Pancreas (tissue), 10 donors: ENCODE results near the gene FOCAD. TPM values are rescaled to one million over a fixed set of nuclear protein-coding genes. Genes with fewer than 3 reads are reported as not detected.

Experiments used
- ATAC-seq, 4 donors: fragments of 200-7000 bp; cut with Tn5 transposase; one replicate each; pipeline versions ENCODE4 v1.8.0 to v1.9.1; 2020; ENCODE audit warnings: mild to moderate bottlenecking in 4 of 4, moderate library complexity in 4 of 4
- DNase-seq, 6 donors: peaks; one replicate each; pipeline ENCODE4 v3.0.0-alpha.2; 2020
- FAIRE-seq: peaks from 2 replicates; lab custom pipeline; 2012; peaks lifted over from hg19 to GRCh38; lab: Jason Lieb, UNC
- H3K27ac ChIP-seq, 4 donors: fragments of 200-600 bp; sonication (generic); 1 replicate in 3 of 4; 2 replicates in 1 of 4; pipeline versions ENCODE4 v1.5.0 to v1.8.0; 2020
- H3K27me3 ChIP-seq, 4 donors: fragments of 200-600 bp; one replicate each; pipeline ENCODE4 v1.8.0; 2021
- H3K36me3 ChIP-seq, 3 donors: fragments of 200-600 bp; sonication (generic) in 1 of 3; one replicate each; pipeline versions ENCODE4 v1.5.0 to v1.8.0; 2020 to 2021
- H3K4me1 ChIP-seq, 3 donors: fragments of 200-600 bp; one replicate each; pipeline ENCODE4 v1.8.0; 2021
- H3K4me3 ChIP-seq, 4 donors: fragments of 200-600 bp; sonication (generic) in 2 of 4; one replicate each; pipeline versions ENCODE4 v1.5.0 to v1.8.0; 2020 to 2021
- H3K9me3 ChIP-seq, 4 donors: fragments of 200-600 bp; one replicate each; pipeline ENCODE4 v1.8.0; 2021
- CTCF ChIP-seq, 4 donors: fragments of 200-600 bp; sonication (generic) in 3 of 4; IDR thresholded peaks; one replicate each; pipeline versions ENCODE4 v1.5.0 to v1.8.0; 2021; ENCODE audit warnings: antibody characterized with exemption in 4 of 4
- WGBS, 2 donors: extraction: QIAGEN DNeasy Blood & Tissue Kit; methylation state at CpG; one replicate each; pipeline ENCODE4 v1.1.7; 2013; 5-methylcytosine and 5-hydroxymethylcytosine counted together
- intact Hi-C, 3 donors: fragments of 100-400 bp; cut with DNase I; formaldehyde crosslinking; loops; one replicate each; pipeline versions ENCODE4 v1.11.1 to v1.14.2; 2022
- polyA plus RNA-seq, 2 donors: library from polyadenylated mRNA; stranded (reverse); fragments of 200-250 nt; gene quantifications; one replicate each; pipeline ENCODE4 v1.2.3, GENCODE V29; 2013
- total RNA-seq, 6 donors: library from RNA; stranded (reverse); fragmentation: NEBNext Ultra II Directional in 4 of 6; extraction: Animal tissue kit (Norgen Biotek cat#: 25700) in 4 of 6; gene quantifications; one replicate each; pipeline versions ENCODE4 v1.2.1 to v1.2.4, GENCODE V29; 2021 to 2023
- donor health status: healthy with polysubstance abuse.
- donor health status: DM: no; HTN: no; CAD: no; lungs with moderate emphysema.
- donor health status: DM: no; HTN: no; CAD: no.
- donor health status: control.
- donor health status: control.
- donor health status: Bipolar disorder and iron deficiency.
- donor health status: DM: yes; HTN: yes; CAD: no.
- donor health status: DM: no; HTN: no; CAD: no.
- donor health status: DM: no; HTN: no; CAD: no.
- donor health status: DM: yes; HTN: yes; CAD: no.

Gene FOCAD
- total and polyA plus RNA-seq, 8 donors, result 5.4 to 27.7 (median 16.8) TPM

DNA sequence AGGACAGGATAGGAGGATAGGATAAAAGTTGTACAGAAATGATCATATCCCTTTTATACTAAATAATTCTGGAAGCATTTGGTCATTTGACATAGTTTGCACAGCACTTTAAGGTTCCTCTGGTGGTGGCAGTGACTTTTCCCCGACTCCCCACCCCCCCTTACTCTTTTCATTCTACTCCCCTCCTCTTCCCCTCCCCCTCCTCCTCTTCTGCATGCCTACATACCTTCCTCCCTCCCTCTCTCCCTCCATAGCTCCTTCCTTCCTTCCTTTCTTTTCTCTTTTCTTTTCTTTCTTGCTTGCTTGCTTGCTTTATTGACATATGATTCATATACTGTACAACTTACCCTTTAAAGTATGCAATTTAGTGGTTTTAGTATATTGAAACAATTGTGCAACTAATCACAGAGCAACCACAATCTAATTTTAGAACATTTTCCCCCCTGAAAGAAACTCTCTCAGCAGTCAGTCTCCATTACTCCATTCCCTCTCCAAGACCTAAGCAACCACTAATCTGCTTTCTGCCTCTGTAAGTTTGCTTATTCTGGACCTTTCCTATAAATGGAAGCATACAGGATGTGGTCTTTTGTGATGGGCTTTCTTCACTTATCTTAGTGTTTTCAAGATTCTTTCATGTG is 188.4 kb downstream of the FOCAD start:
- FAIRE-seq (no peak), DNase-seq (no peak), ATAC-seq (no peak)
- Histone ChIP-seq H3K4me3 (no peak overlapping the region), H3K9me3 (no peaks in the 10 kb centered on the region), H3K4me1 (no peaks in the 10 kb centered on the region), H3K36me3 (no peaks in the 10 kb centered on the region), H3K27me3 (no peaks in the 10 kb centered on the region), H3K27ac (no peak overlapping the region)
- intact Hi-C loops, result no loop called here
- WGBS, 2 donors, result 75 to 86% methylated on average over 1 of the region's 1 CpG
- TF ChIP-seq CTCF (IDR thresholded peaks at IDR 0.05), result no peak

DNA sequence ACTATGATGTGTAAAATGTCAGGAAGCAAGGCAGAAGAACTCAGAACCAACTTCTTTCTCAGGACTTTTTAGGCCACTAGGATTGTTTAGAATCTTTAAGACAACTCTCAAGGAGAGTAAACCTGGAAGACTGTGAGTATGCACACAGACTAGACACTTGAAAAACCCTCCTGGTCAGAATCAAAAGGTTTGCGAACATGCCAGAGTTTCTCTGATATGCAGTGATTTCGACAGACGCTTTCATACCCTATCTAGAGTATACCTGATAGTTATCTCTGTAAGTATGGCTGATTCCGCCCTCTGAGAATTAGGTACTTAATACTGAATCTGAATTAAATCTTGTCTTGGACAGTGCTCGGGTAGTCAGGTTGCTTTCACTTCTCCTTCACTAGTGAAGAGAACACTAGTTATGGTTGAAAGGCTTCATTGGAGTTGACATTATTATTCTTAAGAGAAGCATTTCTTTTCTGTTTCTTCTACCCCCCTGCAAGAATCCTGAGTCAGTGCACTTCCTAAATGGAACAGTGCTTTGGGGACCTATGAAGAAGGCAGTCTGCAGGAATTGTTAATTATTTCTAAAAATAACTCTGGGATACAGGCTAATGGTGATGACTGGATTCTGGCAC is 189.3 kb downstream of the FOCAD start:
- Histone ChIP-seq H3K27ac (no peak overlapping the region), H3K4me1 (no peaks in the 10 kb centered on the region), H3K4me3 (no peak overlapping the region), H3K9me3 (no peaks in the 10 kb centered on the region), H3K36me3 (no peaks in the 10 kb centered on the region), H3K27me3 (no peaks in the 10 kb centered on the region)
- 90 to 94% methylated on average over 5 of the region's 5 CpGs for WGBS, 2 donors
- intact Hi-C loops, result no loop called here
- ATAC-seq (no peak), DNase-seq (no peak), FAIRE-seq (no peak)
- TF ChIP-seq CTCF (IDR thresholded peaks at IDR 0.05), result no peak

DNA sequence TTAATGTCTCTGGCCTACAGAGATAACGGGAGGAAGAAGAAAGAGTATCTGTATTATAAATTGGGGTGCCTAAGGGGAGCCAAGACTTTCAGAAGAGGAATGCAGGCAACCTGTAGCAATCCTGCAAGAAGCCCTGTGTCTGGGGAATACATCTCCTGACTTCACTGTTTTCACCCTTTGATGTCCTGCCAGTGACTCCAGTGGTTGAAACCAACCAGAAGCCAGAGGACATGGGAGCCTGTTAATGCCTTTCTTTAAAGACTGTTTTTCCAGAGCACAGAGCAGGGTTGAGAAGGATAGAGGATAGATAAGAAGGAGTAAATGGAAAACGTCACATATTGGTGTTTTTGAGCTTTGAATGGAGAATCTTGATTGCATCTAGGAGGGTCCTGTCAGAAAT is 196.2 kb downstream of the FOCAD start:
- TF ChIP-seq CTCF (IDR thresholded peaks at IDR 0.05), result no peak
- Histone ChIP-seq H3K27me3 (no peaks in the 10 kb centered on the region), H3K9me3 (no peaks in the 10 kb centered on the region), H3K4me3 (no peak overlapping the region), H3K4me1 (no peaks in the 10 kb centered on the region), H3K27ac (no peak overlapping the region), H3K36me3 (no peaks in the 10 kb centered on the region)
- no peak for DNase-seq
- 83 to 85% methylated on average over 2 of the region's 2 CpGs for WGBS, 2 donors
- ATAC-seq, result no peak
- intact Hi-C loops, result loop anchor here in 1 of 3 donors (10.0 kb wide), 1 partner anchor 245 kb away; no protein-coding TSS in a partner anchor
- no peak for FAIRE-seq

- no peak for FAIRE-seq
- Histone ChIP-seq H3K27me3 (no peaks in the 10 kb centered on the region), H3K4me1 (no peaks in the 10 kb centered on the region), H3K27ac (no peak overlapping the region), H3K9me3 (no peaks in the 10 kb centered on the region), H3K36me3 (no peaks in the 10 kb centered on the region), H3K4me3 (no peak overlapping the region)
- no peak for DNase-seq
- TF ChIP-seq CTCF (IDR thresholded peaks at IDR 0.05), result no peak
- no peak for ATAC-seq
- 91 to 93% methylated on average over 2 of the region's 2 CpGs for WGBS, 2 donors
- intact Hi-C loops, result loop anchor here in 1 of 3 donors (10.0 kb wide), 1 partner anchor 246 kb away; no protein-coding TSS in a partner anchor
These were observed 196.6 kb downstream of the FOCAD start for GRCh38 chr9:20880675-20881074.
